Gastrocnemius medialis (tissue), 4 donors: ENCODE results near the gene KRT13.

ENCODE experiments used
- CTCF ChIP-seq, 5 experiments: fragments of 450-650 bp in 3 of 5; fragments of 200-600 bp in 2 of 5; sonication (generic) in 2 of 5; IDR thresholded peaks in 4 of 5; conservative IDR thresholded peaks in 1 of 5; 1 replicate in 4 of 5; 2 replicates in 1 of 5; pipeline ENCODE4 v1.5.1; 2016 to 2019; ENCODE audit warnings: antibody characterized with exemption in 5 of 5, mild to moderate bottlenecking in 3 of 5, moderate library complexity in 3 of 5
- POLR2A ChIP-seq, 2 donors: fragments of 450-650 bp; IDR thresholded peaks; one replicate each; pipeline ENCODE4 v1.6.1; 2017; ENCODE audit warnings: antibody characterized with exemption in 2 of 2, mild to moderate bottlenecking in 2 of 2, moderate library complexity in 2 of 2

- TF ChIP-seq POLR2A (IDR thresholded peaks at IDR 0.05) (no peak), CTCF (IDR thresholded peaks at IDR 0.05 in 4 of 5, conservative IDR thresholded peaks at IDR 0.05 in 1 of 5) (no peak)
Measured at GRCh38 chr17:41499714-41500113, 5.7 kb downstream of the KRT13 start.
